ENCODE measurements around the gene LCP2. TPM values are rescaled to one million over a fixed set of nuclear protein-coding genes. Genes with fewer than 3 reads are reported as not detected.

LCP2 gene
- total RNA-seq, 1 experiment from 2014 or later = 0.61 TPM

DNA sequence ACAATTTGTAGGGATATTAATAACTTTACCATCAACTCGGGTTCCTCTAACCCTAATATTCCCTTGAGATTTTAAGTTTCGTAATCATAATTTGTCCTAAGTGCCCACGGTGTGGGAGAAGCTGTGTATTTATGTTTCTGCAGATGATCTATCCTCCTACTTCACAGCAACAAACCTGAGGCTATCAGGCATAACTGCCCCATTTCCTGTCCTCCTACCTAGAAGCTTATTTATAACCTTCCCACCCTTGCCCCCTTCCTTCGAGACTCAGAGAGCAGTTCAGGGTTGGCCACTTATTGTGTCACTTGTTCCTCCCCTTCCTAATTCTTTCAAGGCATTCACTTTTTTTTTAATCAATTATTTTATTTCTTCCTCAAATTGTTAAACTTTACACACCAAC is 29.6 kb upstream of the LCP2 start:
- ATAC-seq = no peak
- Histone ChIP-seq H3K79me2 (ENCODE audit: insufficient read depth, low read length) (no peaks in the 10 kb centered on the region), H3K27me3 (ENCODE audit: insufficient read depth, low read length) (peaks cover 41% of the 10 kb centered on the region), H3K4me1 (ENCODE audit: control insufficient read depth in 1 of 2, insufficient read depth in 2 of 2, low read length in 2 of 2) (peaks cover 3 to 13% of the 10 kb centered on the region in 2 experiments; a peak in 3 of 4 replicates), H3K4me3 (replicated peaks in 1 of 2; ENCODE audit: low read depth in 1 of 2, low read length in 2 of 2) (no peak overlapping the region), H3K4me2 (ENCODE audit: low read length) (no peak overlapping the region), H4K20me1 (ENCODE audit: insufficient read depth) (no peaks in the 10 kb centered on the region), H3K36me3 (ENCODE audit: control insufficient read depth in 1 of 2, insufficient read depth in 2 of 2, low read length in 2 of 2) (no peaks in the 10 kb centered on the region), H3K9me3 (ENCODE audit: control insufficient read depth in 1 of 2, insufficient read depth in 1 of 2, low read depth in 1 of 2, low read length in 2 of 2) (no peaks in the 10 kb centered on the region), H3K9me2 (ENCODE audit: insufficient read depth) (no peaks in the 10 kb centered on the region), H3K27ac (ENCODE audit: low read depth, low read length) (no peak overlapping the region), H2AFZ (ENCODE audit: low read depth, low read length, poor library complexity, severe bottlenecking) (no peak overlapping the region), H3K9ac (ENCODE audit: low read length) (no peak overlapping the region)
- DNase-seq (ENCODE audit: low read depth, low spot score) = no peak
- CTCF ChIA-PET = interaction anchor here (1.3 kb wide), 1 partner anchor 12 kb away, joined by 3 read pairs; no protein-coding TSS in a partner anchor
- RAD21 ChIA-PET (ENCODE audit: low non-redundant PET in 1 of 2, low total read pairs in 2 of 2, uncharacterized antibody in 2 of 2, unreplicated experiment in 2 of 2) = no interaction called here
- no TSS peak for BruUV-seq (replicated peaks)
- POLR2A ChIA-PET = no interaction called here
- intact Hi-C loops (cut with micrococcal nuclease) = no loop called here
- TF ChIP-seq TCF7L2 (IDR thresholded peaks at IDR 0.05; ENCODE audit: borderline replicate concordance, extremely low read depth, insufficient read depth, insufficient read length) (no peak), EGR1 (IDR thresholded peaks at IDR 0.05; ENCODE audit: low read depth) (no peak), JUND (IDR thresholded peaks at IDR 0.05) (no peak), ZNF274 (IDR thresholded peaks at IDR 0.05; ENCODE audit: low read depth, low read length) (no peak), RAD21 (IDR thresholded peaks at IDR 0.05; ENCODE audit: low read depth) (no peak), CBX3 (IDR thresholded peaks at IDR 0.05; ENCODE audit: low read depth) (no peak), SIN3A (IDR thresholded peaks at IDR 0.05; ENCODE audit: low read depth) (no peak), EZH2phosphoT487 (IDR thresholded peaks at IDR 0.05; ENCODE audit: borderline replicate concordance) (no peak), FOSL1 (IDR thresholded peaks at IDR 0.05; ENCODE audit: low read depth) (no peak), SP1 (IDR thresholded peaks at IDR 0.05; ENCODE audit: low read depth) (no peak), POLR2A (IDR thresholded peaks at IDR 0.05; ENCODE audit: borderline replicate concordance, extremely low read depth, insufficient read depth, insufficient read length) (no peak), POLR2AphosphoS5 (IDR thresholded peaks at IDR 0.05; ENCODE audit: low read depth, low read length) (no peak), EZH2 (IDR thresholded peaks at IDR 0.05) (no peak), ELF1 (IDR thresholded peaks at IDR 0.05; ENCODE audit: borderline replicate concordance, low read depth) (no peak)
- TF ChIP-seq, protein P1, sequence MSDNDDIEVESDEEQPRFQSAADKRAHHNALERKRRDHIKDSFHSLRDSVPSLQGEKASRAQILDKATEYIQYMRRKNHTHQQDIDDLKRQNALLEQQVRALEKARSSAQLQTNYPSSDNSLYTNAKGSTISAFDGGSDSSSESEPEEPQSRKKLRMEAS (IDR thresholded peaks at IDR 0.05) = no peak
- TF ChIP-seq, protein P2, sequence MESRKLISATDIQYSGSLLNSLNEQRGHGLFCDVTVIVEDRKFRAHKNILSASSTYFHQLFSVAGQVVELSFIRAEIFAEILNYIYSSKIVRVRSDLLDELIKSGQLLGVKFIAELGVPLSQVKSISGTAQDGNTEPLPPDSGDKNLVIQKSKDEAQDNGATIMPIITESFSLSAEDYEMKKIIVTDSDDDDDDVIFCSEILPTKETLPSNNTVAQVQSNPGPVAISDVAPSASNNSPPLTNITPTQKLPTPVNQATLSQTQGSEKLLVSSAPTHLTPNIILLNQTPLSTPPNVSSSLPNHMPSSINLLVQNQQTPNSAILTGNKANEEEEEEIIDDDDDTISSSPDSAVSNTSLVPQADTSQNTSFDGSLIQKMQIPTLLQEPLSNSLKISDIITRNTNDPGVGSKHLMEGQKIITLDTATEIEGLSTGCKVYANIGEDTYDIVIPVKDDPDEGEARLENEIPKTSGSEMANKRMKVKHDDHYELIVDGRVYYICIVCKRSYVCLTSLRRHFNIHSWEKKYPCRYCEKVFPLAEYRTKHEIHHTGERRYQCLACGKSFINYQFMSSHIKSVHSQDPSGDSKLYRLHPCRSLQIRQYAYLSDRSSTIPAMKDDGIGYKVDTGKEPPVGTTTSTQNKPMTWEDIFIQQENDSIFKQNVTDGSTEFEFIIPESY (IDR thresholded peaks at IDR 0.05; ENCODE audit: extremely low read depth, insufficient replicate concordance, low read length) = no peak
- TF ChIP-seq, protein P3, sequence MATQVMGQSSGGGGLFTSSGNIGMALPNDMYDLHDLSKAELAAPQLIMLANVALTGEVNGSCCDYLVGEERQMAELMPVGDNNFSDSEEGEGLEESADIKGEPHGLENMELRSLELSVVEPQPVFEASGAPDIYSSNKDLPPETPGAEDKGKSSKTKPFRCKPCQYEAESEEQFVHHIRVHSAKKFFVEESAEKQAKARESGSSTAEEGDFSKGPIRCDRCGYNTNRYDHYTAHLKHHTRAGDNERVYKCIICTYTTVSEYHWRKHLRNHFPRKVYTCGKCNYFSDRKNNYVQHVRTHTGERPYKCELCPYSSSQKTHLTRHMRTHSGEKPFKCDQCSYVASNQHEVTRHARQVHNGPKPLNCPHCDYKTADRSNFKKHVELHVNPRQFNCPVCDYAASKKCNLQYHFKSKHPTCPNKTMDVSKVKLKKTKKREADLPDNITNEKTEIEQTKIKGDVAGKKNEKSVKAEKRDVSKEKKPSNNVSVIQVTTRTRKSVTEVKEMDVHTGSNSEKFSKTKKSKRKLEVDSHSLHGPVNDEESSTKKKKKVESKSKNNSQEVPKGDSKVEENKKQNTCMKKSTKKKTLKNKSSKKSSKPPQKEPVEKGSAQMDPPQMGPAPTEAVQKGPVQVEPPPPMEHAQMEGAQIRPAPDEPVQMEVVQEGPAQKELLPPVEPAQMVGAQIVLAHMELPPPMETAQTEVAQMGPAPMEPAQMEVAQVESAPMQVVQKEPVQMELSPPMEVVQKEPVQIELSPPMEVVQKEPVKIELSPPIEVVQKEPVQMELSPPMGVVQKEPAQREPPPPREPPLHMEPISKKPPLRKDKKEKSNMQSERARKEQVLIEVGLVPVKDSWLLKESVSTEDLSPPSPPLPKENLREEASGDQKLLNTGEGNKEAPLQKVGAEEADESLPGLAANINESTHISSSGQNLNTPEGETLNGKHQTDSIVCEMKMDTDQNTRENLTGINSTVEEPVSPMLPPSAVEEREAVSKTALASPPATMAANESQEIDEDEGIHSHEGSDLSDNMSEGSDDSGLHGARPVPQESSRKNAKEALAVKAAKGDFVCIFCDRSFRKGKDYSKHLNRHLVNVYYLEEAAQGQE (IDR thresholded peaks at IDR 0.05; ENCODE audit: low read depth) = no peak
- TF ChIP-seq, protein P4, sequence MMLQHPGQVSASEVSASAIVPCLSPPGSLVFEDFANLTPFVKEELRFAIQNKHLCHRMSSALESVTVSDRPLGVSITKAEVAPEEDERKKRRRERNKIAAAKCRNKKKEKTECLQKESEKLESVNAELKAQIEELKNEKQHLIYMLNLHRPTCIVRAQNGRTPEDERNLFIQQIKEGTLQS (IDR thresholded peaks at IDR 0.05) = no peak
